Neural progenitor cell (in vitro differentiated cells): Measurements from ENCODE around the gene SMURF1. TPM values are rescaled to one million over a fixed set of nuclear protein-coding genes. Genes with fewer than 3 reads are reported as not detected.

Experiments
- DNase-seq: peaks from one replicate; pipeline ENCODE4 v3.0.0-alpha.2; 2016; ENCODE audit warnings: low spot score
- H2AFZ ChIP-seq: fragments of 200-600 bp; sonication (generic); replicated peaks from 2 replicates; pipeline ENCODE4 v1.6.1; 2016; ENCODE audit warnings: antibody characterized with exemption
- H3F3A ChIP-seq: fragments of 200-600 bp; sonication (generic); 2 replicates; pipeline ENCODE4 v1.6.1; 2016; ENCODE audit warnings: antibody characterized with exemption, low read depth
- H3K27ac ChIP-seq: fragments of 200-600 bp; sonication (generic); 2 replicates; pipeline ENCODE4 v1.5.1; 2016; ENCODE audit warnings: mild to moderate bottlenecking
- H3K27me3 ChIP-seq: fragments of 200-600 bp; sonication (generic); 2 replicates; pipeline ENCODE4 v1.6.1; 2016; ENCODE audit warnings: mild to moderate bottlenecking, moderate library complexity
- H3K36me3 ChIP-seq: fragments of 200-600 bp; sonication (generic); 2 replicates; pipeline ENCODE4 v1.5.1; 2016
- H3K4me1 ChIP-seq: fragments of 200-600 bp; sonication (generic); 2 replicates; pipeline ENCODE4 v1.6.1; 2016; ENCODE audit warnings: mixed run types
- H3K4me2 ChIP-seq: fragments of 200-600 bp; sonication (generic); 2 replicates; pipeline ENCODE4 v1.6.1; 2016
- H3K4me3 ChIP-seq: fragments of 200-600 bp; sonication (generic); 2 replicates; pipeline ENCODE4 v1.5.1; 2016
- H3K79me2 ChIP-seq: fragments of 200-600 bp; sonication (generic); 2 replicates; pipeline ENCODE4 v1.6.1; 2016; ENCODE audit warnings: low read depth
- H3K9ac ChIP-seq: fragments of 200-600 bp; sonication (generic); 2 replicates; pipeline ENCODE4 v1.6.1; 2016
- H3K9me3 ChIP-seq: fragments of 200-600 bp; sonication (generic); 2 replicates; pipeline ENCODE4 v1.5.1; 2016; ENCODE audit warnings: low read depth
- H4K20me1 ChIP-seq: fragments of 200-600 bp; sonication (generic); 2 replicates; pipeline ENCODE4 v1.6.1; 2016; ENCODE audit warnings: low read depth
- H3K27ac Mint-ChIP-seq: 3 replicates; pipeline ENCODE4 v1.8.0; 2021; ENCODE audit warnings: mixed read lengths
- H3K27me3 Mint-ChIP-seq: 2 replicates; pipeline ENCODE4 v1.8.0; 2022; ENCODE audit warnings: low read depth, mild to moderate bottlenecking, inconsistent platforms, moderate library complexity, mixed read lengths; ENCODE audit not compliant: insufficient read depth
- H3K36me3 Mint-ChIP-seq: 3 replicates; pipeline ENCODE4 v1.8.0; 2021; ENCODE audit warnings: mixed read lengths
- H3K4me1 Mint-ChIP-seq: 3 replicates; pipeline ENCODE4 v1.8.0; 2021; ENCODE audit warnings: mixed read lengths
- H3K4me3 Mint-ChIP-seq: 3 replicates; pipeline ENCODE4 v1.8.0; 2021; ENCODE audit warnings: mild to moderate bottlenecking, moderate library complexity, mixed read lengths
- H3K9me3 Mint-ChIP-seq: 3 replicates; pipeline ENCODE4 v1.8.0; 2020; ENCODE audit warnings: mixed read lengths
- EZH2 ChIP-seq: fragments of 200-600 bp; sonication (generic); IDR thresholded peaks from 2 replicates; pipeline ENCODE4 v1.6.1; 2017; ENCODE audit warnings: antibody characterized with exemption, mild to moderate bottlenecking, moderate library complexity
- EZH2phosphoT487 ChIP-seq: fragments of 200-600 bp; sonication (generic); IDR thresholded peaks from 2 replicates; pipeline ENCODE4 v1.6.1; 2017; ENCODE audit warnings: antibody characterized with exemption
- total RNA-seq: library from RNA; depleted of rRNA; stranded (reverse); fragments of >200 nt; gene quantifications from 2 replicates; pipeline ENCODE4 v1.2.3, GENCODE V29; 2015; ENCODE audit warnings: low replicate concordance
- TF ChIP-seq, protein P1 (sequence below): fragments of 200-600 bp; sonication (generic); IDR thresholded peaks from 2 replicates; pipeline ENCODE4 v1.5.1; 2017; ENCODE audit warnings: antibody characterized with exemption, mild to moderate bottlenecking

The SMURF1 gene
- total RNA-seq, 1 donor from 2014 or later = 31.0 TPM

DNA sequence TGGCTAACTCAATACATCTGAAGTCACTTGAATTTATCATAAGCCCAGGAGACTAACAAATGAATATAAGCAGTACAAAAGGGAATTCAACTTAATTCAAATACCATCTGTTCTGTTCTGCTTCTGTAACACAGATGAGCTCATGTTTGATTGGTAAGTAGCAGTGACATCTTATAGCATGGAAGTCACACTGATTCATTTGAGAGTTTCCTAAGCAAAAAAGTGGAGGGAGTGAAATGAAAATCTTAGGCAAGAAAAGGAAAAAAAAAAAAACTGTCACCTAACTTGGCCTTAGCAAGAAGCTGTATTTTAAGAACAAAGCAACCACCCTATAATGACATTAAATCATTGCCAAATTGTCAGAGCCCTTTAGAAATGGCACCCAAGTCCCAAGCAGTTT, 49.5 kb downstream of the SMURF1 start:
- H3K27ac ChIP-seq = no peak overlapping the region
- H4K20me1 ChIP-seq = peaks cover 63% of the 10 kb centered on the region
- no peak for DNase-seq
- H3K79me2 ChIP-seq = peaks cover 99% of the 10 kb centered on the region
- H3K27ac Mint-ChIP-seq = no peak overlapping the region
- H3K9me3 Mint-ChIP-seq = peaks cover 21% of the 10 kb centered on the region
- H3K27me3 ChIP-seq = no peaks in the 10 kb centered on the region
- no peak overlapping the region for H2AFZ ChIP-seq
- H3K36me3 ChIP-seq = no peaks in the 10 kb centered on the region
- no peaks in the 10 kb centered on the region for H3K9me3 ChIP-seq
- peaks cover 20% of the 10 kb centered on the region for H3K36me3 Mint-ChIP-seq
- H3K4me3 Mint-ChIP-seq = no peak overlapping the region
- peaks cover 10% of the 10 kb centered on the region for H3K4me1 Mint-ChIP-seq
- H3K9ac ChIP-seq = no peak overlapping the region
- no peaks in the 10 kb centered on the region for H3K4me1 ChIP-seq
- TF ChIP-seq EZH2phosphoT487 (no peak), EZH2 (no peak)
- TF ChIP-seq, protein P1, sequence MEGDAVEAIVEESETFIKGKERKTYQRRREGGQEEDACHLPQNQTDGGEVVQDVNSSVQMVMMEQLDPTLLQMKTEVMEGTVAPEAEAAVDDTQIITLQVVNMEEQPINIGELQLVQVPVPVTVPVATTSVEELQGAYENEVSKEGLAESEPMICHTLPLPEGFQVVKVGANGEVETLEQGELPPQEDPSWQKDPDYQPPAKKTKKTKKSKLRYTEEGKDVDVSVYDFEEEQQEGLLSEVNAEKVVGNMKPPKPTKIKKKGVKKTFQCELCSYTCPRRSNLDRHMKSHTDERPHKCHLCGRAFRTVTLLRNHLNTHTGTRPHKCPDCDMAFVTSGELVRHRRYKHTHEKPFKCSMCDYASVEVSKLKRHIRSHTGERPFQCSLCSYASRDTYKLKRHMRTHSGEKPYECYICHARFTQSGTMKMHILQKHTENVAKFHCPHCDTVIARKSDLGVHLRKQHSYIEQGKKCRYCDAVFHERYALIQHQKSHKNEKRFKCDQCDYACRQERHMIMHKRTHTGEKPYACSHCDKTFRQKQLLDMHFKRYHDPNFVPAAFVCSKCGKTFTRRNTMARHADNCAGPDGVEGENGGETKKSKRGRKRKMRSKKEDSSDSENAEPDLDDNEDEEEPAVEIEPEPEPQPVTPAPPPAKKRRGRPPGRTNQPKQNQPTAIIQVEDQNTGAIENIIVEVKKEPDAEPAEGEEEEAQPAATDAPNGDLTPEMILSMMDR = no peak
- H3K4me2 ChIP-seq = no peak overlapping the region
- H3K4me3 ChIP-seq = no peak overlapping the region
- H3K27me3 Mint-ChIP-seq = no peaks in the 10 kb centered on the region
- no peaks in the 10 kb centered on the region for H3F3A ChIP-seq

DNA sequence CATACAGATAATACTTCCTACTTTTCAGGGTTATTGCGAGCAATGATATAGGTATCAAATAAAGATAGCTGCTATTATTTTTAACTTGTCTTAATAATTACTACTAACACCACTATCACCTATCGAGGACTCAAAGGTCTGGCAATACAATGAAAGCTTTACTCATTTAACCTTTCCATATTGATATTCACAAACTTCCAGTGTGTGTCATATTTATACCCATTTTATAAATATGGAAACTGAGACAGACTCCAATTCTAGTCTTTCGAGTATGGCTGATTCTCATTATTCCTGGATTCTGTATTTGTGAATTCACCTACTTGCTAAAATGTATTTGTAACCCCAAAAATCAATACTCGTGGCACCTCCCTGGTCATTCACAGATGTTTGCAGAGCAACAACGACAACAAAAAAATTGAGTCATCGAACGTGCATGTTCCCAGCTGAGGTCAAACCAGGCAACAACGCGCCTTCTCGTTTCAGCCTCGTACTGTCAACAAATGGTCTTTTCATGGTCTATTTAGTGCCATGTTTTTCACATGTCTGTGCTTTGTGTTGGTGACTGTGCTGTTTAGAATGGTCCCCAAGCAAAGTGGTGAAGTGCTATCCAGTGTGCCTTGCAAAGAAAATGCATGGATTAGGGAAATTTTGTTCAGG, 51.7 kb downstream of the SMURF1 start:
- no peaks in the 10 kb centered on the region for H3K27me3 ChIP-seq
- H3K36me3 ChIP-seq = no peaks in the 10 kb centered on the region
- no peaks in the 10 kb centered on the region for H3K27me3 Mint-ChIP-seq
- H3K27ac Mint-ChIP-seq = no peak overlapping the region
- peaks cover 7% of the 10 kb centered on the region for H3K9me3 Mint-ChIP-seq
- H3K4me1 Mint-ChIP-seq = peaks cover 14% of the 10 kb centered on the region
- TF ChIP-seq EZH2 = no peak
- no peak for TF ChIP-seq EZH2phosphoT487
- TF ChIP-seq, protein P1 = no peak
- no peak overlapping the region for H2AFZ ChIP-seq
- H3F3A ChIP-seq = no peaks in the 10 kb centered on the region
- peaks cover 100% of the 10 kb centered on the region for H3K79me2 ChIP-seq
- DNase-seq = no peak
- H3K9me3 ChIP-seq = no peaks in the 10 kb centered on the region
- H3K4me2 ChIP-seq = no peak overlapping the region
- H3K9ac ChIP-seq = no peak overlapping the region
- H3K4me1 ChIP-seq = no peaks in the 10 kb centered on the region
- H3K27ac ChIP-seq = no peak overlapping the region
- H3K4me3 Mint-ChIP-seq = no peak overlapping the region
- peaks cover 69% of the 10 kb centered on the region for H4K20me1 ChIP-seq
- peaks cover 9% of the 10 kb centered on the region for H3K36me3 Mint-ChIP-seq
- no peak overlapping the region for H3K4me3 ChIP-seq

DNA sequence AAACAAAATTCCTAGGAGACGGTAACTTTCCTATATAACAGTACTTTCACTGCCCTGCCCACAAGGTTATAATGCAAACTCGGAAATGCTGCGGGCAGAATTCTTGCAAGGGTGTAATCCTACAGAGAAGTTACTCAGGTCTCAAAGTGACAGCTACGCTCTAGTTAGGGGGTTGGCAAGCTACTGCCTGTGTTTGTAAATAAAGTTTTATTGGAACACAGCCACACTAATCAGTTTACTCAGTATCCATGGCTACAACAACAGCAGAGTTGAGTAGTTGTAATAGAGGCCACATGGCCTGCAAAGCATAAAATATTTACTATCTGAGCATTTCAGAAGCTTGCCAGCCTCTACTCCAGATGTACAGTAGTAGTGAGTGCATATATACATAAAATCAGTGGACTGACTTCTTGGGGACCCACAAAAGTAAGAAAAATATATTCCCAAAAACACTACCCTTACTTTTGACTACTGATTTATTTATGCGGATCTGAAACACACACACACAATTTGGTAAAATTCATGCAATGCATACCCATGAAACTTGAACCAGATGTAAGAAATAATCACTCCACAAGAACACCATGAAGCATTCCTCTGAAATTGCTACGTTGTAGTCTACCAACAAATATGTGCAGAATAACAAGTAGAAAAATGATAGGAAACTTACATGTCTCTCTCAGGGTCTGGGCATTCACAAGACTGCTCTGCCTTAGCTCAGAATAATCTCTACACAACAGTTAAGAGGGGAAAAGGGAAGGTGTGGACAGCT, 53.0 kb downstream of the SMURF1 start:
- no peak for DNase-seq
- H4K20me1 ChIP-seq = peaks cover 66% of the 10 kb centered on the region
- no peaks in the 10 kb centered on the region for H3K9me3 ChIP-seq
- peaks cover 100% of the 10 kb centered on the region for H3K79me2 ChIP-seq
- H3F3A ChIP-seq = no peaks in the 10 kb centered on the region
- H3K27me3 Mint-ChIP-seq = no peaks in the 10 kb centered on the region
- H3K4me3 ChIP-seq = no peak overlapping the region
- H3K4me1 ChIP-seq = no peaks in the 10 kb centered on the region
- TF ChIP-seq EZH2phosphoT487 = no peak
- no peak for TF ChIP-seq EZH2
- TF ChIP-seq, protein P1 = no peak
- peaks cover 14% of the 10 kb centered on the region for H3K4me1 Mint-ChIP-seq
- H3K9me3 Mint-ChIP-seq = peaks cover 12% of the 10 kb centered on the region
- H3K9ac ChIP-seq = no peak overlapping the region
- no peak overlapping the region for H2AFZ ChIP-seq
- H3K4me2 ChIP-seq = no peak overlapping the region
- no peak overlapping the region for H3K27ac Mint-ChIP-seq
- H3K27me3 ChIP-seq = no peaks in the 10 kb centered on the region
- no peaks in the 10 kb centered on the region for H3K36me3 ChIP-seq
- peaks cover 17% of the 10 kb centered on the region for H3K36me3 Mint-ChIP-seq
- no peak overlapping the region for H3K27ac ChIP-seq
- H3K4me3 Mint-ChIP-seq = no peak overlapping the region
